PC-9 (cell line): ENCODE measurements around the gene RAC3. TPM values are rescaled to one million over a fixed set of nuclear protein-coding genes. Genes with fewer than 3 reads are reported as not detected.

Experiments used
- BruUV-seq: library from RNA; stranded (reverse); fragments of 400-500 nt; replicated peaks from 2 replicates; lab custom pipeline; 2021; lab: Mats Ljungman, UMichigan
- CTCF ChIA-PET: fragments of 300-600 bp; sonication (Branson Sonifier 250); formaldehyde crosslinking; loops from one replicate; lab custom pipeline; 2022; ENCODE audit warnings: antibody characterized with exemption; lab: Charles Lee
- POLR2A ChIA-PET: fragments of 300-600 bp; sonication (Branson Sonifier 250); formaldehyde crosslinking; loops from one replicate; lab custom pipeline; 2022; ENCODE audit warnings: antibody characterized with exemption; ENCODE audit not compliant: unreplicated experiment; lab: Charles Lee
- DNase-seq, 2 experiments: peaks; one replicate each; pipeline versions ENCODE4 v3.0.0 to v3.0.0-alpha.2; 2015 to 2022; ENCODE audit warnings: mixed read lengths in 1 of 2
- H2AFZ ChIP-seq: fragments of 200-600 bp; sonication (generic); 2 replicates; pipeline ENCODE4 v1.8.1; 2017; ENCODE audit warnings: antibody characterized with exemption
- H3F3A ChIP-seq: fragments of 200-600 bp; sonication (generic); 2 replicates; pipeline ENCODE4 v1.8.1; 2017; ENCODE audit warnings: antibody characterized with exemption, mild to moderate bottlenecking, low read depth; ENCODE audit not compliant: insufficient read depth
- H3K27ac ChIP-seq: fragments of 200-600 bp; sonication (generic); 2 replicates; pipeline ENCODE4 v1.6.1; 2016; ENCODE audit warnings: mixed run types
- H3K27me3 ChIP-seq: fragments of 200-600 bp; sonication (generic); 2 replicates; pipeline ENCODE4 v1.6.1; 2016; ENCODE audit warnings: low read depth, mixed run types; ENCODE audit not compliant: insufficient read depth
- H3K36me3 ChIP-seq: fragments of 200-600 bp; sonication (generic); 2 replicates; pipeline ENCODE4 v1.6.1; 2016; ENCODE audit warnings: low read depth, mixed run types
- H3K4me1 ChIP-seq: fragments of 200-600 bp; sonication (generic); replicated peaks from 2 replicates; pipeline ENCODE4 v1.6.1; 2016; ENCODE audit warnings: mixed run types; ENCODE audit not compliant: insufficient read depth
- H3K4me2 ChIP-seq: fragments of 200-600 bp; sonication (generic); 2 replicates; pipeline ENCODE4 v1.6.1; 2017; ENCODE audit warnings: mixed run types
- H3K4me3 ChIP-seq: fragments of 200-600 bp; sonication (generic); 2 replicates; pipeline ENCODE4 v1.6.1; 2016; ENCODE audit warnings: mixed run types
- H3K79me2 ChIP-seq: fragments of 200-600 bp; sonication (generic); 2 replicates; pipeline ENCODE4 v1.6.1; 2017; ENCODE audit warnings: low read depth, mixed run types
- H3K9me2 ChIP-seq: fragments of 200-600 bp; sonication (generic); 2 replicates; pipeline ENCODE4 v1.8.1; 2017; ENCODE audit warnings: mild to moderate bottlenecking; ENCODE audit not compliant: insufficient read depth
- H3K9me3 ChIP-seq: fragments of 200-600 bp; sonication (generic); 2 replicates; pipeline ENCODE4 v1.8.1; 2016; ENCODE audit warnings: low read depth; ENCODE audit not compliant: insufficient read depth
- H4K20me1 ChIP-seq: fragments of 200-600 bp; sonication (generic); 2 replicates; pipeline ENCODE4 v1.8.1; 2017; ENCODE audit not compliant: insufficient read depth
- EZH2 ChIP-seq: fragments of 200-600 bp; sonication (generic); IDR thresholded peaks from 2 replicates; pipeline ENCODE4 v1.8.0; 2017; ENCODE audit warnings: antibody characterized with exemption, low read depth
- intact Hi-C: fragments of 100-400 bp; cut with micrococcal nuclease; formaldehyde crosslinking; loops from one replicate; pipeline ENCODE4 v1.10.0; 2022; ENCODE audit not compliant: unreplicated experiment
- total RNA-seq: library from RNA; stranded (reverse); gene quantifications from 2 replicates; pipeline ENCODE4 v1.2.3, GENCODE V29; 2021
- TF ChIP-seq, protein P1 (sequence below): fragments of 200-600 bp; sonication (generic); conservative IDR thresholded peaks from 2 replicates; pipeline ENCODE4 v1.6.1; 2017; ENCODE audit warnings: mixed run types, antibody characterized with exemption, mild to moderate bottlenecking, moderate library complexity

Gene RAC3
- total RNA-seq, 1 experiment from 2014 or later, result 32.3 TPM

GRCh38 chr17:82083009-82083408 lies 51.5 kb downstream of the RAC3 start:
- H3K4me3 ChIP-seq, result no peak overlapping the region
- no peaks in the 10 kb centered on the region for H3K27me3 ChIP-seq
- peaks cover 14% of the 10 kb centered on the region for H4K20me1 ChIP-seq
- no peaks in the 10 kb centered on the region for H3K79me2 ChIP-seq
- H3K4me1 ChIP-seq, result no peaks in the 10 kb centered on the region
- no peaks in the 10 kb centered on the region for H3K36me3 ChIP-seq
- H3K9me3 ChIP-seq, result no peaks in the 10 kb centered on the region
- POLR2A ChIA-PET, result no interaction called here
- H3K9me2 ChIP-seq, result no peaks in the 10 kb centered on the region
- H3K27ac ChIP-seq, result no peak overlapping the region
- intact Hi-C loops, result no loop called here
- no peak for DNase-seq
- no TSS peak for BruUV-seq
- no peak overlapping the region for H3K4me2 ChIP-seq
- no peak for TF ChIP-seq EZH2
- TF ChIP-seq, protein P1, sequence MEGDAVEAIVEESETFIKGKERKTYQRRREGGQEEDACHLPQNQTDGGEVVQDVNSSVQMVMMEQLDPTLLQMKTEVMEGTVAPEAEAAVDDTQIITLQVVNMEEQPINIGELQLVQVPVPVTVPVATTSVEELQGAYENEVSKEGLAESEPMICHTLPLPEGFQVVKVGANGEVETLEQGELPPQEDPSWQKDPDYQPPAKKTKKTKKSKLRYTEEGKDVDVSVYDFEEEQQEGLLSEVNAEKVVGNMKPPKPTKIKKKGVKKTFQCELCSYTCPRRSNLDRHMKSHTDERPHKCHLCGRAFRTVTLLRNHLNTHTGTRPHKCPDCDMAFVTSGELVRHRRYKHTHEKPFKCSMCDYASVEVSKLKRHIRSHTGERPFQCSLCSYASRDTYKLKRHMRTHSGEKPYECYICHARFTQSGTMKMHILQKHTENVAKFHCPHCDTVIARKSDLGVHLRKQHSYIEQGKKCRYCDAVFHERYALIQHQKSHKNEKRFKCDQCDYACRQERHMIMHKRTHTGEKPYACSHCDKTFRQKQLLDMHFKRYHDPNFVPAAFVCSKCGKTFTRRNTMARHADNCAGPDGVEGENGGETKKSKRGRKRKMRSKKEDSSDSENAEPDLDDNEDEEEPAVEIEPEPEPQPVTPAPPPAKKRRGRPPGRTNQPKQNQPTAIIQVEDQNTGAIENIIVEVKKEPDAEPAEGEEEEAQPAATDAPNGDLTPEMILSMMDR, result no peak
- no peak overlapping the region for H2AFZ ChIP-seq
- H3F3A ChIP-seq, result peaks cover 6% of the 10 kb centered on the region; the same call in 1 of the 2 replicates
- CTCF ChIA-PET, result no interaction called here

Other genes starting within 250 kb of the RAC3 start
- gene GCGR, start 227.5 kb upstream of the RAC3 start, total RNA-seq, result not detected in 2 replicates
- gene MCRIP1, start 198.4 kb upstream of the RAC3 start, total RNA-seq, result 53.8 and 84.0 TPM in 2 replicates
- not detected in 2 replicates for gene PPP1R27, start 196.6 kb upstream of the RAC3 start, total RNA-seq
- gene P4HB, start 171.1 kb upstream of the RAC3 start, total RNA-seq, result 636 and 782 TPM in 2 replicates
- 242 and 309 TPM in 2 replicates for gene ARHGDIA, start 160.3 kb upstream of the RAC3 start, total RNA-seq
- gene ALYREF, start 140.1 kb upstream of the RAC3 start, total RNA-seq, result 138 and 156 TPM in 2 replicates
- gene ANAPC11, start 140.0 kb upstream of the RAC3 start, total RNA-seq, result 187 and 256 TPM in 2 replicates
- gene NPB, start 129.4 kb upstream of the RAC3 start, total RNA-seq, result 0.83 and 1.1 TPM in 2 replicates
- 54.7 and 82.2 TPM in 2 replicates for gene PCYT2, start 120.3 kb upstream of the RAC3 start, total RNA-seq
- gene SIRT7, start 113.5 kb upstream of the RAC3 start, total RNA-seq, result 78.3 and 98.5 TPM in 2 replicates
- gene MAFG, start 103.9 kb upstream of the RAC3 start, total RNA-seq, result 79.5 and 85.9 TPM in 2 replicates
- gene PYCR1, start 94.4 kb upstream of the RAC3 start, total RNA-seq, result 88.9 and 120 TPM in 2 replicates
- not detected in 2 replicates for gene MYADML2, start 84.4 kb upstream of the RAC3 start, total RNA-seq
- gene NOTUM, start 70.5 kb upstream of the RAC3 start, total RNA-seq, result 0.33 TPM in 1 of 2 replicates, not detected in the other
- 54.9 and 80.0 TPM in 2 replicates for gene ASPSCR1, start 54.0 kb upstream of the RAC3 start, total RNA-seq
- 115 and 132 TPM in 2 replicates for gene CENPX, start 8.8 kb upstream of the RAC3 start, total RNA-seq
- 41.5 and 42.6 TPM in 2 replicates for gene LRRC45, start 8.4 kb upstream of the RAC3 start, total RNA-seq
- 120 and 129 TPM in 2 replicates for gene DCXR, start 6.0 kb downstream of the RAC3 start, total RNA-seq
- gene RFNG, start 20.1 kb downstream of the RAC3 start, total RNA-seq, result 40.4 and 49.1 TPM in 2 replicates
- 121 and 124 TPM in 2 replicates for gene GPS1, start 20.2 kb downstream of the RAC3 start, total RNA-seq
- gene DUS1L, start 34.1 kb downstream of the RAC3 start, total RNA-seq, result 138 and 175 TPM in 2 replicates
- 455 and 658 TPM in 2 replicates for gene FASN, start 66.6 kb downstream of the RAC3 start, total RNA-seq
- 138 and 140 TPM in 2 replicates for gene CCDC57, start 181.2 kb downstream of the RAC3 start, total RNA-seq
- gene SLC16A3, start 197.4 kb downstream of the RAC3 start, total RNA-seq, result 157 and 198 TPM in 2 replicates
- 151 and 181 TPM in 2 replicates for gene CSNK1D, start 242.0 kb downstream of the RAC3 start, total RNA-seq